ENCODE results near the gene ARFGAP2.

GRCh38 chr11:47158242-47158641 lies 18.4 kb downstream of the ARFGAP2 start:
- TF ChIP-seq CTCF (conservative IDR thresholded peaks at IDR 0.05; ENCODE audit: low read length), result no peak
- no peak for TF ChIP-seq EZH2phosphoT487 (IDR thresholded peaks at IDR 0.05; ENCODE audit: borderline replicate concordance)

All from Loucy (cell line).